ENCODE results near the gene CDC7.

- no peak for TF ChIP-seq CTCF (IDR thresholded peaks at IDR 0.05)
- TF ChIP-seq POLR2A (IDR thresholded peaks at IDR 0.05): no peak
These were observed 24.0 kb upstream of the CDC7 start for GRCh38 chr1:91476533-91477217.
